Uterus (tissue), 2 donors: ENCODE data around the gene QSOX1.

Experiments used
- POLR2A ChIP-seq, 2 donors: fragments of 450-650 bp; IDR thresholded peaks; one replicate each; pipeline ENCODE4 v1.6.1; 2016; ENCODE audit warnings: antibody characterized with exemption in 2 of 2, mild to moderate bottlenecking in 1 of 2, moderate library complexity in 1 of 2
- TF ChIP-seq, protein P1 (sequence below), 4 experiments: fragments of 200-600 bp in 2 of 4; fragments of 450-650 bp in 2 of 4; sonication (generic) in 2 of 4; IDR thresholded peaks; one replicate each; pipeline ENCODE4 v1.5.1; 2016 to 2019; ENCODE audit warnings: antibody characterized with exemption in 4 of 4, mild to moderate bottlenecking in 2 of 4, moderate library complexity in 1 of 4

DNA sequence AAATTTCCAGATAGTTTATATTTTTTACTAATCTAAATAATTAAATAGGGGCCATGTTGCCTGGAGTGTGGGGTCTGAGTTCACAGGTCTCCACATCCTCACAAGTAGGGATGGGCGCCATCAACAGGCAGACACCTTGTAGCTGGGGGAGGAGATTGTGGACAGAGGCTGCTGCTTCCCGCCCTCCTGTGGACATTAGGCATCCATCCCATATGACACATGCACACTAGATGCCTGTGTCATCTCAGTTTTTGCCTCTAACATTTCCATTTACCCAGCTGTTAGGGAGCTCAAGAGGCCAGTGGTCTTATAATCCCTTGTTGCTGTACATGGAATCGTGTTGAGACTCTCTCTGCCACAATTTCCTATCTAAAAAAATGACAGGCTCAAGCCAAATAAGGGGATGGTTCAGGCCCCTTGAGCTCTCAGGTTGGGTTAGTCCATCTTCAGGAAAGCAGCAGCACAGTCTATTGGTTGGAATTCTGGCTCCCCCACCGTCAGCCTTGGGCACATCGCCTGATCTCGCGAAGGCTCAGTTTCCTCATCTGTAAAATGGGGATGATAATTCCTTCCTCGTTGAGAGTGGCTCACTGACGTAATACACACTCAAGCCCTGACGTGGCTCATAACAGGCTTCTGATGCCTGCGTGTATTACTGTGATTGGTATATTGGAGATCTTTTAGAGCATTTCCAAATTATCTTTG is 89.0 kb downstream of the QSOX1 start:
- TF ChIP-seq, protein P1, sequence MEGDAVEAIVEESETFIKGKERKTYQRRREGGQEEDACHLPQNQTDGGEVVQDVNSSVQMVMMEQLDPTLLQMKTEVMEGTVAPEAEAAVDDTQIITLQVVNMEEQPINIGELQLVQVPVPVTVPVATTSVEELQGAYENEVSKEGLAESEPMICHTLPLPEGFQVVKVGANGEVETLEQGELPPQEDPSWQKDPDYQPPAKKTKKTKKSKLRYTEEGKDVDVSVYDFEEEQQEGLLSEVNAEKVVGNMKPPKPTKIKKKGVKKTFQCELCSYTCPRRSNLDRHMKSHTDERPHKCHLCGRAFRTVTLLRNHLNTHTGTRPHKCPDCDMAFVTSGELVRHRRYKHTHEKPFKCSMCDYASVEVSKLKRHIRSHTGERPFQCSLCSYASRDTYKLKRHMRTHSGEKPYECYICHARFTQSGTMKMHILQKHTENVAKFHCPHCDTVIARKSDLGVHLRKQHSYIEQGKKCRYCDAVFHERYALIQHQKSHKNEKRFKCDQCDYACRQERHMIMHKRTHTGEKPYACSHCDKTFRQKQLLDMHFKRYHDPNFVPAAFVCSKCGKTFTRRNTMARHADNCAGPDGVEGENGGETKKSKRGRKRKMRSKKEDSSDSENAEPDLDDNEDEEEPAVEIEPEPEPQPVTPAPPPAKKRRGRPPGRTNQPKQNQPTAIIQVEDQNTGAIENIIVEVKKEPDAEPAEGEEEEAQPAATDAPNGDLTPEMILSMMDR (IDR thresholded peaks at IDR 0.05), result no peak
- no peak for TF ChIP-seq POLR2A (IDR thresholded peaks at IDR 0.05)
